CD4-positive, CD25-positive, alpha-beta regulatory T cell (primary cell): ENCODE results near the gene ALLC. TPM values are rescaled to one million over a fixed set of nuclear protein-coding genes. Genes with fewer than 3 reads are reported as not detected.

Source experiments
- ATAC-seq, 2 donors: fragments of 150-1000 bp; cut with Tn5 transposase; one replicate each; pipeline ENCODE4 v1.10.0; 2021; ENCODE audit warnings: low read depth in 2 of 2, moderate number of reproducible peaks in 2 of 2, moderate library complexity in 1 of 2
- DNase-seq, 3 donors: peaks; one replicate each; pipeline versions ENCODE4 v3.0.0 to v3.0.0-alpha.2; 2012 to 2022; ENCODE audit warnings: mixed read lengths in 1 of 3
- H3K27ac ChIP-seq: one replicate; pipeline ENCODE4 v1.7.0; 2013; ENCODE audit warnings: mild to moderate bottlenecking, low read length; ENCODE audit not compliant: insufficient read depth, poor library complexity, severe bottlenecking
- H3K27me3 ChIP-seq: one replicate; pipeline ENCODE4 v1.7.0; 2013; ENCODE audit warnings: low read length; ENCODE audit not compliant: control insufficient read depth, insufficient read depth
- H3K36me3 ChIP-seq: one replicate; pipeline ENCODE4 v1.7.0; 2013; ENCODE audit warnings: mild to moderate bottlenecking, low read length, moderate library complexity; ENCODE audit not compliant: control insufficient read depth, insufficient read depth
- H3K4me1 ChIP-seq: 2 replicates; pipeline ENCODE4 v1.7.0; 2013; ENCODE audit warnings: mild to moderate bottlenecking, low read length; ENCODE audit not compliant: insufficient read depth, control insufficient read depth, poor library complexity, severe bottlenecking
- H3K4me3 ChIP-seq: one replicate; pipeline ENCODE4 v1.7.0; 2013; ENCODE audit warnings: low read depth, mild to moderate bottlenecking, low read length, moderate library complexity
- H3K9me3 ChIP-seq, 2 experiments: 1 replicate in 1 of 2; 2 replicates in 1 of 2; pipeline ENCODE4 v1.7.0; 2013; ENCODE audit warnings: low read length in 2 of 2, mild to moderate bottlenecking in 1 of 2, moderate library complexity in 1 of 2; ENCODE audit not compliant: control insufficient read depth in 2 of 2
- H3K27ac Mint-ChIP-seq, 3 donors: one replicate each; pipeline ENCODE4 v1.8.0; 2020 to 2022; ENCODE audit warnings: mild to moderate bottlenecking in 3 of 3, mixed read lengths in 3 of 3, moderate library complexity in 2 of 3
- H3K27me3 Mint-ChIP-seq: one replicate; pipeline ENCODE4 v1.8.0; 2022; ENCODE audit warnings: mild to moderate bottlenecking, mixed read lengths
- H3K36me3 Mint-ChIP-seq: one replicate; pipeline ENCODE4 v1.8.0; 2020; ENCODE audit warnings: mixed read lengths
- H3K4me1 Mint-ChIP-seq, 4 donors: one replicate each; pipeline ENCODE4 v1.8.0; 2020 to 2022; ENCODE audit warnings: mixed read lengths in 4 of 4, mild to moderate bottlenecking in 1 of 4
- H3K4me3 Mint-ChIP-seq, 4 donors: one replicate each; pipeline ENCODE4 v1.8.0; 2020 to 2022; ENCODE audit warnings: mild to moderate bottlenecking in 4 of 4, mixed read lengths in 4 of 4, moderate library complexity in 3 of 4
- H3K9me3 Mint-ChIP-seq, 7 donors: one replicate each; pipeline ENCODE4 v1.8.0; 2020 to 2022; ENCODE audit warnings: mixed read lengths in 7 of 7, mild to moderate bottlenecking in 3 of 7, moderate library complexity in 2 of 7
- polyA plus RNA-seq, 4 donors: library from polyadenylated mRNA; unstranded; fragments of 300-500 nt; fragmentation: Illumina TruSeq; gene quantifications; one replicate each; pipeline ENCODE4 v1.2.3, GENCODE V29; 2021
- total RNA-seq: library from RNA; stranded (reverse); gene quantifications from one replicate; pipeline ENCODE4 v1.2.3, GENCODE V29; 2022

Gene ALLC
- total and polyA plus RNA-seq, 5 donors from 2014 or later = not detected

DNA sequence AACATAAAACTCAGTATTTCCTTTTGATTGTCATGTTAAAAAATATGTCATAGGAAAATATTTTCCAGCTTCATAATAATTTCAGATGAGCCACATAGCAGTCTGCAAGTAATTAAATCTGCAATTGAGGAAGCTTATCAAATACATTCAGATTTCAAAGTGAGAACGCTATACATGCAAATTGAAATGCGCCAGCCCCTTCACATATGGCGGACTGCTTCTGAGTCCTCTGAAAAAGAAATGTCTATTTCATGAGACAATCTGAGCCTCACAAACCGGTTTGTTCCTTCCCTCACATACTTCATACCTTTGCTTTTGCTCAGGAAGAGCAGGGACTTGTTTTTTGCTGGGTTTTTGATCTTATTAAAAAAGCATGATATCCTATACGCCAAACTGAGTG is 43.1 kb downstream of the ALLC start:
- Mint-ChIP-seq H3K9me3 (peaks cover 0 to 7% (median 0%) of the 10 kb centered on the region in 7 donors), H3K27me3 (peaks cover 44% of the 10 kb centered on the region), H3K27ac (no peak overlapping the region), H3K4me3 (no peak overlapping the region), H3K36me3 (no peaks in the 10 kb centered on the region), H3K4me1 (peaks cover 0 to 5% (median under 1%) of the 10 kb centered on the region in 4 donors)
- no peaks in the 10 kb centered on the region for H3K36me3 ChIP-seq
- H3K4me3 ChIP-seq = no peak overlapping the region
- H3K27ac ChIP-seq = no peak overlapping the region
- no peaks in the 10 kb centered on the region for H3K9me3 ChIP-seq
- H3K27me3 ChIP-seq = peaks cover 8% of the 10 kb centered on the region
- H3K4me1 ChIP-seq = no peaks in the 10 kb centered on the region
- DNase-seq (no peak), ATAC-seq (no peak)

DNA sequence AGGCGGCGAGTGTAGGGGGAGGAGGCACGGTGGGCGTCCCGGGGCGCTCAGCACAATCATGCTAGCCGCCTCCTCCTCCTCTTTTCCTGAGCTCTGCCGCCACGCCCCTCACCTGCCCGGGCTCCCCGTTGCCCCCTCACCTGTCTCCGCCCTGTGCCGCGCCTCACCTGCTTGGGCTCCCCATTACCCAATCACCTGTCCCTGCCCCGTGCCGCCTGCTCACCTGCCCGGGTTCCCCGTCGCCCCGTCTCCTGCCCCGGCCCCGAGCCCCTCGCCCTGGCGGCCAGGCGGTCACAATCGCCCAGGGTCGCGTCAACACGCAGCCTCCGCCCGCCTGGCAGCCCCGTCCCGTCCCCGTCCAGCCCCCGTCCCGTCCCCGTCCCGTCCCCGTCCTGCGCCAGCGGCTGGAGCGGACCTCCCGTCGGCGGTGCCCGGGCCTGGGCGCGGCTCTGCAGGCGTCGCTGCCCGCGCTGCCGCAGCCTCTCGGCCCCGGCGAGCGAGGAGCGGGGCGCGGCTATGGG is 45.3 kb downstream of the ALLC start, which contains the start of gene DCDC2C:
DCDC2C (plus strand) TSS at position 340 of the 521 bp plus-strand sequence; CDS start at position 517, 177 bp downstream.
- Histone ChIP-seq H3K27me3 (peaks cover 8% of the 10 kb centered on the region), H3K9me3 (no peaks in the 10 kb centered on the region), H3K4me1 (no peaks in the 10 kb centered on the region), H3K4me3 (no peak within 1 kb of the TSS), H3K36me3 (no peaks in the 10 kb centered on the region), H3K27ac (no peak within 1 kb of the TSS)
- H3K27ac Mint-ChIP-seq = no peak within 1 kb of the TSS
- H3K27me3 Mint-ChIP-seq = peaks cover 55% of the 10 kb centered on the region
- no peaks in the 10 kb centered on the region for H3K36me3 Mint-ChIP-seq
- no peak within 1 kb of the TSS for H3K4me3 Mint-ChIP-seq
- H3K9me3 Mint-ChIP-seq = peaks cover 0 to 5% (median 0%) of the 10 kb centered on the region in 7 donors
- peaks cover 0 to 5% (median under 1%) of the 10 kb centered on the region in 4 donors for H3K4me1 Mint-ChIP-seq
- no peak for DNase-seq
- no peak for ATAC-seq

DNA sequence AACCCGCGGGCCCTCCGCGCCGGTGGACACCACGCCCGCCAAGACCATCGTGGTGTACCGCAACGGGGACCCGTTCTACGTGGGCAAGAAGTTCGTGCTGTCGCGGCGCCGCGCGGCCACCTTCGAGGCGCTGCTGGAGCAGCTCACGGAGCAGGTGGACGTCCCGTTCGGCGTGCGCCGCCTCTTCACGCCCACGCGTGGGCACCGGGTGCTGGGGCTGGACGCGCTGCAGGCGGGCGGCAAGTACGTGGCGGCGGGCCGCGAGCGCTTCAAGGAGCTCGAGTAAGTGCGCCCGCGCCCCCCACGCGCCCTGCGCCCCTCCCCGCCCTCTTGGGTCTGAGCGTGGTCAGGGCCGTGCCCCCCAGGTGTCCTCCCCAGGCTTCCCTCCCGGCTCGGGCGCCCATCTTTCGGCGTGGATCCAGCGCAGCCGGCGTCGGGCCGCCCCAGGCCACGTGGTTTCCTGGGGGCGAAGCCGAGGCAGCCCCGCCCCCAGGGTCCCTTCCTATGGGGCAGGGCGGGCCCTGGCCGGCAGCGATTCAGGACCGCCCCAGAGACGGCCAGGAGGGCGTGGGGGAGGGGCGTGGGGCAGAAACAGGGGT is 45.9 kb downstream of the ALLC start:
- peaks cover 8% of the 10 kb centered on the region for H3K27me3 ChIP-seq
- H3K27ac ChIP-seq = no peak overlapping the region
- no peak for DNase-seq
- H3K27ac Mint-ChIP-seq = no peak overlapping the region
- no peak overlapping the region for H3K4me3 ChIP-seq
- H3K9me3 Mint-ChIP-seq = peaks cover 0 to 5% (median 0%) of the 10 kb centered on the region in 7 donors
- no peak overlapping the region for H3K4me3 Mint-ChIP-seq
- no peaks in the 10 kb centered on the region for H3K4me1 ChIP-seq
- H3K4me1 Mint-ChIP-seq = peaks cover 0 to 5% (median under 1%) of the 10 kb centered on the region in 4 donors
- H3K27me3 Mint-ChIP-seq = peaks cover 56% of the 10 kb centered on the region
- ATAC-seq = no peak
- no peaks in the 10 kb centered on the region for H3K36me3 Mint-ChIP-seq
- H3K36me3 ChIP-seq = no peaks in the 10 kb centered on the region
- H3K9me3 ChIP-seq = no peaks in the 10 kb centered on the region

DNA sequence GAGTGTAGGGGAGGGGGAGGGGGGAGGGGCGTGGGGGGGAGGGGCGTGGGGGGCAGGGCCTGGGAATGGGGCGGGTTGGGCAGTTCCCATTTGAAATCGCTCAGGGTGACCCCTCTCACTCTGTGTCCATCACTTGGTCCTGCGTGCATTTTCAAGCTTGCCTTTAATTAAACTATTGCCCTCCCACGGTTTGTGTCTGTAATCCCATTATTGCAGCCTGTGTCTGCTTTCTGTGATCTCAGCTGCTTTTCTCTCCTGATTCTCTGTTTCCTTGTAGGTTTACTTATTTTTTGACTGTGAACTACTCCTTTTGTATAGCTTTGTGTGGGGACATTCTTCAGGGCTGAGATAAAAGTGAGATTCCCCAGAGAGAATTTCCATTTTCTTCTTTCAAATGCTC is 46.7 kb downstream of the ALLC start:
- Histone ChIP-seq H3K27me3 (peaks cover 8% of the 10 kb centered on the region), H3K4me1 (no peaks in the 10 kb centered on the region), H3K27ac (no peak overlapping the region), H3K36me3 (no peaks in the 10 kb centered on the region), H3K9me3 (no peaks in the 10 kb centered on the region), H3K4me3 (no peak overlapping the region)
- H3K4me1 Mint-ChIP-seq = peaks cover 0 to 5% (median under 1%) of the 10 kb centered on the region in 4 donors
- H3K36me3 Mint-ChIP-seq = no peaks in the 10 kb centered on the region
- H3K27ac Mint-ChIP-seq = no peak overlapping the region
- H3K27me3 Mint-ChIP-seq = peaks cover 49% of the 10 kb centered on the region
- no peak for DNase-seq
- ATAC-seq = no peak
- H3K4me3 Mint-ChIP-seq = no peak overlapping the region
- H3K9me3 Mint-ChIP-seq = peaks cover 0 to 5% (median 0%) of the 10 kb centered on the region in 7 donors

DNA sequence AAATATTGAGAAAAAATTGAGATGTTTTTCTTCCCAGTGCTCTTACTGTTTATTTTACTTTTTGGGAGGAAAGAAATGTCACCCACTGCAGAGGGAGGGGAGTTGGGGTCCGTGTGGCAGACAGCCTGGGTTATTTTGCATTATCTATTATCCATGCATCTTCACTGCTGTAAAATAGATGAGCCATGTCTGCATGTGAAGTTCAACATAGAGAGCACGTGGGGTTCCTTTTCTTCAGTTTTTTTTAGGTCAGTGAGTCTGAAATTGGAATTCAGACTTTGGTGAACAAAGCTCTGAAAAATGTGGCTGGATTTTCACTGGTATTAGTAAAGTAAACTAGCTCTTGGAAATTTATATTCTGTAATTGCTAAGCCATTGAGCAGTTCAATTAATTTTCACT is 47.8 kb downstream of the ALLC start:
- Mint-ChIP-seq H3K4me3 (no peak overlapping the region), H3K9me3 (peaks cover 0 to 4% (median 0%) of the 10 kb centered on the region in 7 donors), H3K4me1 (peaks cover 0 to 5% (median under 1%) of the 10 kb centered on the region in 4 donors), H3K27ac (no peak overlapping the region), H3K36me3 (no peaks in the 10 kb centered on the region), H3K27me3 (peaks cover 42% of the 10 kb centered on the region)
- no peak for DNase-seq
- Histone ChIP-seq H3K4me1 (no peaks in the 10 kb centered on the region), H3K27ac (no peak overlapping the region), H3K9me3 (no peaks in the 10 kb centered on the region), H3K27me3 (peaks cover 8% of the 10 kb centered on the region), H3K4me3 (no peak overlapping the region), H3K36me3 (no peaks in the 10 kb centered on the region)
- ATAC-seq = no peak

DNA sequence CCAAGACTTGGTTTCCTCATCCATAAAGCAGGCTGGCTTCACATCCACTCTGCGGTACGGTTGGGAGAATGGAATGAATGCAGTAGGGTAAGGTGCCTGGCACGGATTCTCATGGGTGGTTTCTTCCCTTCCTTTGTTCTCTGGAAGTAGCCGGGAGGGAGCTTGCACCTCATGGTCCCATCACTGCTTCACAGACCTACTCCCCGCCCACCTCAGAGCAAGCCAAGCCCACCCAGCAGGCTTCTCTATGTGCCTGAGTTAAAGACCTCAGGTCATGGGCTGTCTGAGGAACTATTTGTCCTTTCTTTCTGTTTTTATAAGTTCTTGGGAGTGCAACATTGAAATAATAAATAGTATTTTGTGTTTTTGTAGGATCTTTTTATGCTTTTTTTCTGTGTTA is 48.9 kb downstream of the ALLC start:
- H3K4me1 Mint-ChIP-seq = peaks cover 0 to 5% (median under 1%) of the 10 kb centered on the region in 4 donors
- no peak overlapping the region for H3K27ac Mint-ChIP-seq
- peaks cover 0 to 6% (median 0%) of the 10 kb centered on the region in 7 donors for H3K9me3 Mint-ChIP-seq
- H3K27me3 Mint-ChIP-seq = peaks cover 37% of the 10 kb centered on the region
- Histone ChIP-seq H3K27ac (no peak overlapping the region), H3K4me1 (no peaks in the 10 kb centered on the region), H3K9me3 (no peaks in the 10 kb centered on the region), H3K27me3 (peaks cover 8% of the 10 kb centered on the region), H3K36me3 (no peaks in the 10 kb centered on the region), H3K4me3 (no peak overlapping the region)
- no peak overlapping the region for H3K4me3 Mint-ChIP-seq
- no peaks in the 10 kb centered on the region for H3K36me3 Mint-ChIP-seq
- DNase-seq (no peak), ATAC-seq (no peak)

DNA sequence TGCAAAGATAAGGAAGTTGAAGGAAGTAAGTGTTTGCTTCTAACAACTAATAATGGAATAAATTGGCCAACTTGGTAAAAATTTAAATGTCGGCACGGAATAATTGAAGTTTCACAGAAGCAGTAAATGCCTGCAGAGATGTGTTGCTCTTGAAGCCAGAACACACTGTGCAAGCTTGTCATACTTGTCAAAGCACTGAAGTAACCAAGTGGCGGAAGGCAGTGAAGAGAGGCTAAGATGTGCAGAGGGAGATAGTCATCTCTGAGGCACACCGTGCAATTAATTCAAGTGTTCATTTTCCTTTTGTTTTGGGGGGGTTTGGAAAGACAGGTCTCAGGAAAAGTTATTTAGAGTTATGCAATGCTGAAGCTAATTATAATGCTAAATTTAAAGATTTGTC is 50.6 kb downstream of the ALLC start:
- Histone ChIP-seq H3K4me1 (no peaks in the 10 kb centered on the region), H3K9me3 (no peaks in the 10 kb centered on the region), H3K27me3 (peaks cover 3% of the 10 kb centered on the region), H3K4me3 (no peak overlapping the region), H3K36me3 (no peaks in the 10 kb centered on the region), H3K27ac (no peak overlapping the region)
- ATAC-seq = no peak
- Mint-ChIP-seq H3K36me3 (no peaks in the 10 kb centered on the region), H3K4me1 (peaks cover 0 to 5% (median 0%) of the 10 kb centered on the region in 4 donors), H3K27me3 (peaks cover 25% of the 10 kb centered on the region), H3K27ac (no peak overlapping the region), H3K9me3 (peaks cover 0 to 6% (median 0%) of the 10 kb centered on the region in 7 donors), H3K4me3 (no peak overlapping the region)
- DNase-seq = no peak

DNA sequence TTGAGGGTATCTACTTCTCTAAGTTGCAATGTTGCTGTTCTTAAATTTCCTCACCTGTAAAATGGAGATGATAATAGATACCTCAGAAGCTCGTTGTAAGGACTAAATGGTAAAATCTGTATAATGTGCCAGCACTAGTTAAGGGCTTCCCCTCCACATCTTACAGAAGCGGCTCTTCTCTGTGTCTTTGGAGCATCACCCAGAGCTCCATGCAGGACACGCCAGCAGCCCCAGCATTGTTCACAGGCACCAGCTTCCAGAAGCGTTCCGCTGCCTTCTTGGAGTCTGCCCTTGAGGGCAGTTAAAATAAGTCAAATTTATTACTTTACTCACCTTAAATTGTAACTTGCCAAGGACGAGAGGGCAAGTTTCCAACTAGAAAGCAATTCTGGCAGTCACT is 51.2 kb downstream of the ALLC start:
- H3K4me3 Mint-ChIP-seq = no peak overlapping the region
- Histone ChIP-seq H3K9me3 (no peaks in the 10 kb centered on the region), H3K27me3 (peaks cover 3% of the 10 kb centered on the region), H3K27ac (no peak overlapping the region), H3K36me3 (no peaks in the 10 kb centered on the region), H3K4me3 (no peak overlapping the region), H3K4me1 (no peaks in the 10 kb centered on the region)
- H3K27me3 Mint-ChIP-seq = peaks cover 25% of the 10 kb centered on the region
- no peaks in the 10 kb centered on the region for H3K36me3 Mint-ChIP-seq
- no peak overlapping the region for H3K27ac Mint-ChIP-seq
- peaks cover 0 to 5% (median 0%) of the 10 kb centered on the region in 4 donors for H3K4me1 Mint-ChIP-seq
- no peak for DNase-seq
- H3K9me3 Mint-ChIP-seq = peaks cover 0 to 6% (median 0%) of the 10 kb centered on the region in 7 donors
- no peak for ATAC-seq
